ENCODE data around the gene ZNF836. TPM values are rescaled to one million over a fixed set of nuclear protein-coding genes. Genes with fewer than 3 reads are reported as not detected.

ZNF836 gene
- total and polyA plus RNA-seq, 2 of the 13 experiments (the other 11 are each of a cell fraction or from before 2014, with no cell fraction given), result 1.6 to 5.3 TPM

DNA sequence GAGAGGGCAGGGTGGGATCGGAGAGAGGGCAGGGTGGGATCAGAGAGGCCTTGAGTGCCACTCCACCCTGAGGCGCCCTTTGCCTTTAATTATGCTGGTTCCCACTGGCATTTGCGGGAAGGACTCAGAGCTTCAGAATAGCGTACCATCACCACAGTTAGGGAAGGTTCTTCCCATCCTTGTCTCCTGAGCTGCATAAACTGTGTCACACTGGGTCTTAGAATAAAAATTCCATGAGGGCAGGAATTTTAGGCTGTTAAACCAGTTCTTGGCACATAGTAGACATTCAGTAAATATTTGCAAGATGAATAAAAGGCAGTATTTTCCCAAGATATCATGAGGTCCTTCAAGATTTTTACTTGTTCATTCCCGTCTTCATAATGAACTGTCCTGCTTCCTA lies 42.8 kb upstream of the ZNF836 start (continued):
- TF ChIP-seq, protein P1, sequence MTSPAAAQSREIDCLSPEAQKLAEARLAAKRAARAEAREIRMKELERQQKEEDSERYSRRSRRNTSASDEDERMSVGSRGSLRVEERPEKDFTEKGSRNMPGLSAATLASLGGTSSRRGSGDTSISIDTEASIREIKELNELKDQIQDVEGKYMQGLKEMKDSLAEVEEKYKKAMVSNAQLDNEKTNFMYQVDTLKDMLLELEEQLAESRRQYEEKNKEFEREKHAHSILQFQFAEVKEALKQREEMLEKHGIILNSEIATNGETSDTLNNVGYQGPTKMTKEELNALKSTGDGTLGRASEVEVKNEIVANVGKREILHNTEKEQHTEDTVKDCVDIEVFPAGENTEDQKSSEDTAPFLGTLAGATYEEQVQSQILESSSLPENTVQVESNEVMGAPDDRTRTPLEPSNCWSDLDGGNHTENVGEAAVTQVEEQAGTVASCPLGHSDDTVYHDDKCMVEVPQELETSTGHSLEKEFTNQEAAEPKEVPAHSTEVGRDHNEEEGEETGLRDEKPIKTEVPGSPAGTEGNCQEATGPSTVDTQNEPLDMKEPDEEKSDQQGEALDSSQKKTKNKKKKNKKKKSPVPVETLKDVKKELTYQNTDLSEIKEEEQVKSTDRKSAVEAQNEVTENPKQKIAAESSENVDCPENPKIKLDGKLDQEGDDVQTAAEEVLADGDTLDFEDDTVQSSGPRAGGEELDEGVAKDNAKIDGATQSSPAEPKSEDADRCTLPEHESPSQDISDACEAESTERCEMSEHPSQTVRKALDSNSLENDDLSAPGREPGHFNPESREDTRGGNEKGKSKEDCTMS (CRISPR knock-in tag; conservative IDR thresholded peaks at IDR 0.05), result no peak
- TF ChIP-seq NR2F1 (CRISPR knock-in tag; IDR thresholded peaks at IDR 0.05) (no peak), TCF7 (IDR thresholded peaks at IDR 0.05; ENCODE audit: low read depth) (no peak), SAP130 (CRISPR knock-in tag; IDR thresholded peaks at IDR 0.05; ENCODE audit: low read depth) (no peak)

GRCh38 chr19:52212572-52213255 lies 41.3 kb upstream of the ZNF836 start:
- H3K9me3 ChIP-seq (ENCODE audit: low read length), result no peaks in the 10 kb centered on the region
- no peak for ATAC-seq
- WGBS (ENCODE audit: low lambda C conversion rate), result 96% methylated on average over 25 of the region's 25 CpGs
- H3K27me3 ChIP-seq (ENCODE audit: control insufficient read depth in 1 of 2, insufficient read depth in 2 of 2, low read length in 2 of 2), result no peaks in the 10 kb centered on the region
- H3K79me2 ChIP-seq (ENCODE audit: insufficient read depth, low read length), result no peaks in the 10 kb centered on the region
- DNase-seq (ENCODE audit: low spot score), result no peak
- no peak overlapping the region for H3K4me3 ChIP-seq (replicated peaks in 1 of 3; ENCODE audit: insufficient read depth in 1 of 3, low read depth in 2 of 3, low read length in 3 of 3)
- no peaks in the 10 kb centered on the region for H3K4me1 ChIP-seq (ENCODE audit: insufficient read depth, low read length)
- no peaks in the 10 kb centered on the region for H4K20me1 ChIP-seq (ENCODE audit: insufficient read depth, low read length)
- BruUV-seq (replicated peaks), result no TSS peak
- intact Hi-C loops (cut with micrococcal nuclease; ENCODE audit: unreplicated experiment), result no loop called here
- in situ Hi-C loops (cut with HindIII; ENCODE audit: extremely low pct_ligation_motif_present, low pct_unique_long_range_greater_than_20kb), result no loop called here
- ChIA-PET POLR2A (no interaction called here), CTCF (ENCODE audit: low intra/inter-chr PET ratio, low total read pairs) (no interaction called here)
- no peak overlapping the region for H3K9ac ChIP-seq (ENCODE audit: insufficient read depth, low read depth, low read length)
- TF ChIP-seq MTF2 (CRISPR knock-in tag; IDR thresholded peaks at IDR 0.05; ENCODE audit: borderline replicate concordance) (no peak), HMG20B (CRISPR knock-in tag; conservative IDR thresholded peaks at IDR 0.05) (no peak), HNRNPL (IDR thresholded peaks at IDR 0.05; ENCODE audit: low read depth, low read length) (no peak), AGO2 (optimal IDR thresholded peaks at IDR 0.05; ENCODE audit: low read depth, low read length) (peak; percentile 28)
- no peak overlapping the region for H2AFZ ChIP-seq (ENCODE audit: low read length)
- H3K27ac ChIP-seq (ENCODE audit: extremely low read length, insufficient read depth, low read length), result no peak overlapping the region
- H3K36me3 ChIP-seq (replicated peaks in 1 of 2; ENCODE audit: control insufficient read depth in 1 of 2, insufficient read depth in 2 of 2, low read length in 2 of 2), result peaks cover 40 to 87% of the 10 kb centered on the region in 2 experiments
- no peak overlapping the region for H3K4me2 ChIP-seq (ENCODE audit: low read depth, low read length)
- no peak for FAIRE-seq

Data from HepG2 (cell line).